ENCODE data around the gene NCAM1.

Gene NCAM1

DNA sequence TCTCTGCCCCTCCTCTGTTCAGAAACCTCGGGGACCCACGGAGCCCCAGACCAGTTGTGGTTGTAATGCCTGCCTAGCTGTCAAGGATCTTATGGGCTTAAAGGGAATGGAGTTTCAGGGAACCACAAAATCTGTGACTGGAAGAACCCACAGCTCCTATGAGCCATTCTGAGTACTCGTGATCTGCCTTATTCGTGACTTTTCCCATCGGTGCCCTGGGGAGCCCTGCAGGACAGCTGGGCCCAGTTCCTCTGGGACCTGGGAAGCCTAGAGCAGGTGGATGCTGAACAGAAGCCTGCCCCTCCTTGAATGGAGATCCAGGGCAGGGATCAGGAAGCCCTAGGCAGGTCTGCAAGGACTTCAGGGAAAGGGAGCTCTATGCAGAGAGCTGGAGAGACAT lies 311.1 kb downstream of the NCAM1 start:
- H3K4me2 ChIP-seq (ENCODE audit: low read length) = no peak overlapping the region
- no peaks in the 10 kb centered on the region for H3K9me3 ChIP-seq (ENCODE audit: insufficient read depth, low read length)
- no peak overlapping the region for H2AFZ ChIP-seq (ENCODE audit: low read depth, low read length)
- H3K4me3 ChIP-seq (ENCODE audit: low read length) = no peak overlapping the region
- no peaks in the 10 kb centered on the region for H4K20me1 ChIP-seq (ENCODE audit: insufficient read depth, low read length)
- H3K79me2 ChIP-seq (ENCODE audit: low read length) = no peaks in the 10 kb centered on the region
- 0 out of 2 replicates have a peak, but pooled peaks cover 10% of the 10 kb centered on the region for H3K27me3 ChIP-seq (ENCODE audit: low read depth, low read length)
- H3K9ac ChIP-seq (ENCODE audit: low read length) = no peak overlapping the region
- no peak overlapping the region for H3K27ac ChIP-seq (ENCODE audit: low read length)
- no peaks in the 10 kb centered on the region for H3K4me1 ChIP-seq (ENCODE audit: low read length)
- H3K36me3 ChIP-seq (replicated peaks; ENCODE audit: low read depth, low read length) = no peaks in the 10 kb centered on the region
- TF ChIP-seq, protein P1, sequence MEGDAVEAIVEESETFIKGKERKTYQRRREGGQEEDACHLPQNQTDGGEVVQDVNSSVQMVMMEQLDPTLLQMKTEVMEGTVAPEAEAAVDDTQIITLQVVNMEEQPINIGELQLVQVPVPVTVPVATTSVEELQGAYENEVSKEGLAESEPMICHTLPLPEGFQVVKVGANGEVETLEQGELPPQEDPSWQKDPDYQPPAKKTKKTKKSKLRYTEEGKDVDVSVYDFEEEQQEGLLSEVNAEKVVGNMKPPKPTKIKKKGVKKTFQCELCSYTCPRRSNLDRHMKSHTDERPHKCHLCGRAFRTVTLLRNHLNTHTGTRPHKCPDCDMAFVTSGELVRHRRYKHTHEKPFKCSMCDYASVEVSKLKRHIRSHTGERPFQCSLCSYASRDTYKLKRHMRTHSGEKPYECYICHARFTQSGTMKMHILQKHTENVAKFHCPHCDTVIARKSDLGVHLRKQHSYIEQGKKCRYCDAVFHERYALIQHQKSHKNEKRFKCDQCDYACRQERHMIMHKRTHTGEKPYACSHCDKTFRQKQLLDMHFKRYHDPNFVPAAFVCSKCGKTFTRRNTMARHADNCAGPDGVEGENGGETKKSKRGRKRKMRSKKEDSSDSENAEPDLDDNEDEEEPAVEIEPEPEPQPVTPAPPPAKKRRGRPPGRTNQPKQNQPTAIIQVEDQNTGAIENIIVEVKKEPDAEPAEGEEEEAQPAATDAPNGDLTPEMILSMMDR (IDR thresholded peaks at IDR 0.05; ENCODE audit: low read depth, low read length) = no peak
- no peak for TF ChIP-seq EZH2phosphoT487 (IDR thresholded peaks at IDR 0.05; ENCODE audit: low read depth)

DNA sequence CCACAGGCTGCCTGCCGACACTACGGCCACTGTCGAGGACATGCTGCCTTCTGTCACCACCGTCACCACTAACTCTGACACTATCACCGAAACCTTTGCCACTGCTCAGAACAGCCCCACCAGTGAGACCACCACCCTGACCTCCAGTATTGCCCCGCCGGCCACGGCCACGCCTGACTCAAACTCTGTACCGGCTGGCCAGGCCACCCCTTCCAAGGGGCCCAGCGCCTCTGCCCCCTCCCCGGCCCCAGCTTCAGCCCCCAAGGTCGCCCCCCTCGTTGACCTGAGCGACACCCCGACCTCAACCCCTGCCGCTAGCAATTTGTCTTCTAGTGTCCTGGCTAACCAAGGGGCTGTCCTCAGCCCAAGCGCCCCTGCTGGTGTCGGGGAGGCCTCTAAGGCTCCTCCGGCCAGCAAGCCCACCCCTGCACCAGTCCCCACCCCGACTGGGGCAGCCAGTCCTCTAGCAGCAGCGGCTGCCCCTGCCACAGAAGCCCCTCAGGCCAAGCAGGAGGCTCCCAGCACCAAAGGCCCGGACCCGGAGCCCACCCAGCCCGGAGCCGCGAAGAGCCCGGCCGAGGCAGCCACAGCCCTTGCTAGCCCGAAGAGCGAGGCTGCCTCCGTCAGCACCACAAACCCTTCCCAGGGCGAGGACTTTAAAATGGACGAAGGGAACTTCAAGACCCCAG lies 311.9 kb downstream of the NCAM1 start:
- H3K4me1 ChIP-seq (ENCODE audit: low read length) = no peaks in the 10 kb centered on the region
- TF ChIP-seq, protein P1 (IDR thresholded peaks at IDR 0.05; ENCODE audit: low read depth, low read length) = no peak
- no peak for TF ChIP-seq EZH2phosphoT487 (IDR thresholded peaks at IDR 0.05; ENCODE audit: low read depth)
- no peak overlapping the region for H3K9ac ChIP-seq (ENCODE audit: low read length)
- no peak overlapping the region for H3K4me3 ChIP-seq (ENCODE audit: low read length)
- H3K36me3 ChIP-seq (replicated peaks; ENCODE audit: low read depth, low read length) = no peaks in the 10 kb centered on the region
- no peak overlapping the region for H3K4me2 ChIP-seq (ENCODE audit: low read length)
- 0 out of 2 replicates have a peak, but pooled peaks cover 9% of the 10 kb centered on the region for H3K27me3 ChIP-seq (ENCODE audit: low read depth, low read length)
- no peaks in the 10 kb centered on the region for H3K79me2 ChIP-seq (ENCODE audit: low read length)
- no peaks in the 10 kb centered on the region for H3K9me3 ChIP-seq (ENCODE audit: insufficient read depth, low read length)
- no peak overlapping the region for H2AFZ ChIP-seq (ENCODE audit: low read depth, low read length)
- no peaks in the 10 kb centered on the region for H4K20me1 ChIP-seq (ENCODE audit: insufficient read depth, low read length)
- H3K27ac ChIP-seq (ENCODE audit: low read length) = no peak overlapping the region

GRCh38 chr11:113273720-113274119 lies 312.5 kb downstream of the NCAM1 start:
- Histone ChIP-seq H2AFZ (ENCODE audit: low read depth, low read length) (no peak overlapping the region), H4K20me1 (ENCODE audit: insufficient read depth, low read length) (no peaks in the 10 kb centered on the region), H3K4me3 (ENCODE audit: low read length) (no peak overlapping the region), H3K36me3 (replicated peaks; ENCODE audit: low read depth, low read length) (no peaks in the 10 kb centered on the region), H3K9ac (ENCODE audit: low read length) (no peak overlapping the region), H3K27me3 (ENCODE audit: low read depth, low read length) (0 out of 2 replicates have a peak, but pooled peaks cover 9% of the 10 kb centered on the region), H3K4me1 (ENCODE audit: low read length) (no peaks in the 10 kb centered on the region), H3K4me2 (ENCODE audit: low read length) (no peak overlapping the region), H3K27ac (ENCODE audit: low read length) (no peak overlapping the region), H3K79me2 (ENCODE audit: low read length) (no peaks in the 10 kb centered on the region), H3K9me3 (ENCODE audit: insufficient read depth, low read length) (no peaks in the 10 kb centered on the region)
- no peak for TF ChIP-seq EZH2phosphoT487 (IDR thresholded peaks at IDR 0.05; ENCODE audit: low read depth)
- TF ChIP-seq, protein P1 (IDR thresholded peaks at IDR 0.05; ENCODE audit: low read depth, low read length) = no peak

DNA sequence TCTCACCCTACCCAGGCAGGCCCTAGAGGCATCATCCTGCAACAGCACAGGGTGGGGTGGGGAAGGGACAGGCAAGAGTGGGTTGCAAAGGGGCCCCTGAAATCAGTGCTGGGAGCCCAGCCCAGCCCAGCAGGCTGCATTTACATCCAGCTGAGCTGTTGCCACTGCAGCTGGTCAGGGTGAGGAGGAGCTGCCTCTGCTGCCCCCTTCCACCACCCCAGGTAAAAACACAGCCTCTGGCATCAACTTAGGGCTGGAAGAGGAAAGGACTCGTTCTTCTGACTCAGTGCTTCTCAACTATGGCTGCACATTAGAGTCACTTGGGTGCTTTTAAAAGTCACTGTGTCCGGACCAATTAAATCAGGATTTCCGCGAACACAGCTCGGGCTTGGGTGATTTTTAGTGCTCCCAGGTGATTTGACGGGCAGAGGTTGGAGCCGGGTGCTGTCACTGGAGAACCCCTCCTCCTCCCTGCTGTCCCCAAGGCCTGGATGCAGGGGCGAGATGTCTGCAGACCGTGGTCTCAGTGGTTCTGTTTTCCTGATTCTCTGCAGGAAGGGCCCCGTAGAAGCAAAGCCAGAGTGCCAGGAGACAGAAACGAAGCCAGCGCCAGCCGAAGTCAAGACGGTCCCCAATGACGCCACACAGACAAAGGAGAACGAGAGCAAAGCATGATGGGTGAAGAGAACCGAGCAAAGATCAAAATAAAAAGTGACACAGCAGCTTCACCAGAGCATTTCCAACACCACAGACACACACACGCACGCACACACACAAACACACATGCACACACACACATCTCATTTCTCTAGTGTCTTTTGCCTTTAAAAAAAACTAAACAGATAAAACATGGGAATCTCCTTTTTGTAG lies 313.7 kb downstream of the NCAM1 start:
- no peaks in the 10 kb centered on the region for H4K20me1 ChIP-seq (ENCODE audit: insufficient read depth, low read length)
- H3K36me3 ChIP-seq (replicated peaks; ENCODE audit: low read depth, low read length) = no peaks in the 10 kb centered on the region
- TF ChIP-seq, protein P1 (IDR thresholded peaks at IDR 0.05; ENCODE audit: low read depth, low read length) = no peak
- no peak for TF ChIP-seq EZH2phosphoT487 (IDR thresholded peaks at IDR 0.05; ENCODE audit: low read depth)
- H3K4me3 ChIP-seq (ENCODE audit: low read length) = no peak overlapping the region
- 0 out of 2 replicates have a peak, but pooled peaks cover 9% of the 10 kb centered on the region for H3K27me3 ChIP-seq (ENCODE audit: low read depth, low read length)
- no peak overlapping the region for H3K4me2 ChIP-seq (ENCODE audit: low read length)
- no peak overlapping the region for H3K9ac ChIP-seq (ENCODE audit: low read length)
- H3K27ac ChIP-seq (ENCODE audit: low read length) = no peak overlapping the region
- H3K4me1 ChIP-seq (ENCODE audit: low read length) = no peaks in the 10 kb centered on the region
- H3K79me2 ChIP-seq (ENCODE audit: low read length) = no peaks in the 10 kb centered on the region
- H2AFZ ChIP-seq (ENCODE audit: low read depth, low read length) = no peak overlapping the region
- H3K9me3 ChIP-seq (ENCODE audit: insufficient read depth, low read length) = no peaks in the 10 kb centered on the region
